ENCODE data around the gene ZNG1C.
"Not testable (repeated sequence)": the region's sequence is repeated elsewhere in the genome, so short reads cannot be mapped to it uniquely, and the experiment has no call there.

The ZNG1C gene

GRCh38 chr9:68241683-68242082, at the start of gene ZNG1C:
ZNG1C (plus strand) TSS chr9:68241983; CDS start chr9:68242032, 49 bp downstream.
- not testable (repeated sequence) for DNase-seq

GRCh38 chr9:68242437-68242836, 654 bp downstream of the ZNG1C start:
- not testable (repeated sequence) for DNase-seq

GRCh38 chr9:68281041-68281440, 39.3 kb downstream of the ZNG1C start:
- DNase-seq = not testable (repeated sequence)

- DNase-seq = not testable (repeated sequence)
Measured at GRCh38 chr9:68302567-68302966, 60.8 kb downstream of the ZNG1C start, which contains the start of gene FOXD4L3. FOXD4L3 (plus strand) TSS chr9:68302867; CDS start chr9:68302952, 85 bp downstream.

- not testable (repeated sequence) for DNase-seq
Measured at GRCh38 chr9:68303771-68304170, 62.0 kb downstream of the ZNG1C start.

- DNase-seq = not testable (repeated sequence)
Measured at GRCh38 chr9:68304212-68304611, 62.4 kb downstream of the ZNG1C start.

- not testable (repeated sequence) for DNase-seq
Measured at GRCh38 chr9:68304777-68305176, 63.0 kb downstream of the ZNG1C start.

GRCh38 chr9:68305680-68306285, 64.0 kb downstream of the ZNG1C start:
- not testable (repeated sequence) for DNase-seq

- not testable (repeated sequence) for DNase-seq
Measured at GRCh38 chr9:68306391-68306964, 64.7 kb downstream of the ZNG1C start.

GRCh38 chr9:68307127-68307526, 65.3 kb downstream of the ZNG1C start:
- not testable (repeated sequence) for DNase-seq

GRCh38 chr9:68307654-68308053, 65.9 kb downstream of the ZNG1C start:
- not testable (repeated sequence) for DNase-seq

- DNase-seq = not testable (repeated sequence)
Measured at GRCh38 chr9:68311208-68311607, 69.4 kb downstream of the ZNG1C start.

GRCh38 chr9:68318209-68318608, 76.4 kb downstream of the ZNG1C start:
- not testable (repeated sequence) for DNase-seq

- not testable (repeated sequence) for DNase-seq
Measured at GRCh38 chr9:68323749-68324148, 82.0 kb downstream of the ZNG1C start.

- DNase-seq = not testable (repeated sequence)
Measured at GRCh38 chr9:68324518-68324917, 82.7 kb downstream of the ZNG1C start.

GRCh38 chr9:68329106-68329505, 87.3 kb downstream of the ZNG1C start:
- not testable (repeated sequence) for DNase-seq

- DNase-seq = not testable (repeated sequence)
Measured at GRCh38 chr9:68330531-68331173, 88.9 kb downstream of the ZNG1C start.

- not testable (repeated sequence) for DNase-seq
Measured at GRCh38 chr9:68332122-68332521, 90.3 kb downstream of the ZNG1C start.

- DNase-seq = not testable (repeated sequence)
Measured at GRCh38 chr9:68335935-68336334, 94.2 kb downstream of the ZNG1C start.

- not testable (repeated sequence) for DNase-seq
Measured at GRCh38 chr9:68336639-68337339, 95.0 kb downstream of the ZNG1C start.

- not testable (repeated sequence) for DNase-seq
Measured at GRCh38 chr9:68338000-68338399, 96.2 kb downstream of the ZNG1C start.

- not testable (repeated sequence) for DNase-seq
Measured at GRCh38 chr9:68342265-68343025, 100.7 kb downstream of the ZNG1C start.

Measured in CD4-positive, alpha-beta T cell treated with Interleukin-4 for 4 hours (primary cell).